ENCODE data around the gene DLG2. TPM values are rescaled to one million over a fixed set of nuclear protein-coding genes. Genes with fewer than 3 reads are reported as not detected.

Gene DLG2
- total RNA-seq, 4 donors from 2014 or later, result 0.18 to 8.3 (median 2.5) TPM

- no peak for DNase-seq
- no peaks in the 10 kb centered on the region for H3K9me3 ChIP-seq
- no peaks in the 10 kb centered on the region for H3K36me3 ChIP-seq
- no peak overlapping the region for H3K4me3 ChIP-seq
- TF ChIP-seq POLR2A (IDR thresholded peaks at IDR 0.05) (no peak), CTCF (IDR thresholded peaks at IDR 0.05) (no peak)
- H3K4me1 ChIP-seq, result no peaks in the 10 kb centered on the region
- no peak overlapping the region for H3K27ac ChIP-seq
- H3K27me3 ChIP-seq, result no peaks in the 10 kb centered on the region
These were observed 1842.7 kb downstream of the DLG2 start for GRCh38 chr11:83784419-83784818.

- DNase-seq, result no peak
- H3K27ac ChIP-seq, result no peak overlapping the region
- TF ChIP-seq POLR2A (IDR thresholded peaks at IDR 0.05), result no peak
- TF ChIP-seq CTCF (IDR thresholded peaks at IDR 0.05), result no peak
These were observed 1844.8 kb downstream of the DLG2 start for GRCh38 chr11:83782329-83782728.

GRCh38 chr11:83779876-83780275 lies 1847.3 kb downstream of the DLG2 start:
- Histone ChIP-seq H3K27ac (no peak overlapping the region), H3K4me1 (no peaks in the 10 kb centered on the region), H3K36me3 (no peaks in the 10 kb centered on the region), H3K4me3 (no peak overlapping the region), H3K9me3 (no peaks in the 10 kb centered on the region), H3K27me3 (no peaks in the 10 kb centered on the region)
- TF ChIP-seq CTCF (IDR thresholded peaks at IDR 0.05), result no peak
- TF ChIP-seq POLR2A (IDR thresholded peaks at IDR 0.05), result no peak
- DNase-seq, result no peak

More at GRCh38 chr11:83782329-83782728, 1844.8 kb downstream of the DLG2 start:
- Histone ChIP-seq H3K4me1 (no peaks in the 10 kb centered on the region), H3K9me3 (no peaks in the 10 kb centered on the region), H3K27me3 (no peaks in the 10 kb centered on the region), H3K36me3 (no peaks in the 10 kb centered on the region), H3K4me3 (no peak overlapping the region)

- Histone ChIP-seq H3K9me3 (no peaks in the 10 kb centered on the region), H3K4me3 (no peak overlapping the region), H3K27me3 (no peaks in the 10 kb centered on the region), H3K4me1 (no peaks in the 10 kb centered on the region), H3K36me3 (no peaks in the 10 kb centered on the region), H3K27ac (no peak overlapping the region)
- TF ChIP-seq CTCF (IDR thresholded peaks at IDR 0.05) (no peak), POLR2A (IDR thresholded peaks at IDR 0.05) (no peak)
- no peak for DNase-seq
These were observed 1848.5 kb downstream of the DLG2 start for GRCh38 chr11:83778596-83778995.

GRCh38 chr11:83773950-83774880 lies 1852.9 kb downstream of the DLG2 start:
- Histone ChIP-seq H3K27me3 (no peaks in the 10 kb centered on the region), H3K36me3 (no peaks in the 10 kb centered on the region), H3K4me3 (no peak overlapping the region), H3K27ac (no peak overlapping the region), H3K4me1 (no peaks in the 10 kb centered on the region), H3K9me3 (no peaks in the 10 kb centered on the region)
- DNase-seq, result no peak
- TF ChIP-seq CTCF (IDR thresholded peaks at IDR 0.05), result no peak
- TF ChIP-seq POLR2A (IDR thresholded peaks at IDR 0.05), result no peak
